HG02970 (cell line): ENCODE measurements around the gene MUC5B.

ENCODE experiments used
- ATAC-seq: cut with Tn5 transposase; IDR thresholded peaks from one replicate; pipeline ENCODE4 v1.9.1; 2021; ENCODE audit warnings: mild to moderate bottlenecking, moderate library complexity, moderate number of reproducible peaks; ENCODE audit not compliant: unreplicated experiment, low FRiP score

MUC5B gene

GRCh38 chr11:1278766-1279673, 56.2 kb downstream of the MUC5B start:
- ATAC-seq, result no peak

- no peak for ATAC-seq
Observed at GRCh38 chr11:1279674-1280055, 56.8 kb downstream of the MUC5B start.

- ATAC-seq, result no peak
Observed at GRCh38 chr11:1280116-1281035, 57.5 kb downstream of the MUC5B start.

- ATAC-seq, result no peak
Observed at GRCh38 chr11:1281326-1281973, 58.6 kb downstream of the MUC5B start.

- no peak for ATAC-seq
Observed at GRCh38 chr11:1281974-1282365, 59.1 kb downstream of the MUC5B start.

GRCh38 chr11:1283091-1283511, 60.2 kb downstream of the MUC5B start:
- no peak for ATAC-seq

- no peak for ATAC-seq
Observed at GRCh38 chr11:1283906-1284305, 61.0 kb downstream of the MUC5B start.

- ATAC-seq, result no peak
Observed at GRCh38 chr11:1285316-1285744, 62.5 kb downstream of the MUC5B start.

GRCh38 chr11:1285876-1286275, 63.0 kb downstream of the MUC5B start:
- no peak for ATAC-seq

GRCh38 chr11:1287928-1288327, 65.1 kb downstream of the MUC5B start:
- ATAC-seq, result no peak

GRCh38 chr11:1288426-1289151, 65.7 kb downstream of the MUC5B start:
- no peak for ATAC-seq

GRCh38 chr11:1289211-1289935, 66.5 kb downstream of the MUC5B start:
- ATAC-seq, result no peak

GRCh38 chr11:1290052-1291040, 67.5 kb downstream of the MUC5B start:
- no peak for ATAC-seq

GRCh38 chr11:1291295-1292017, 68.6 kb downstream of the MUC5B start:
- no peak for ATAC-seq

GRCh38 chr11:1292018-1292643, 69.3 kb downstream of the MUC5B start:
- no peak for ATAC-seq

- ATAC-seq, result no peak
Observed at GRCh38 chr11:1292644-1293618, 70.1 kb downstream of the MUC5B start.
